Loucy (cell line): Measurements from ENCODE around the gene PCGF1.

Experiments
- H2AFZ ChIP-seq: fragments of 200-600 bp; sonication (generic); 2 replicates; pipeline ENCODE4 v1.6.0; 2016; ENCODE audit warnings: antibody characterized with exemption, mild to moderate bottlenecking, low read length, moderate library complexity
- H3F3A ChIP-seq: fragments of 200-600 bp; 2 replicates; pipeline ENCODE4 v1.6.0; 2016; ENCODE audit warnings: antibody characterized with exemption, low read depth, mild to moderate bottlenecking
- H3K27me3 ChIP-seq: fragments of 200-600 bp; sonication (generic); 2 replicates; pipeline ENCODE4 v1.6.1; 2014; ENCODE audit warnings: low read length, mild to moderate bottlenecking; ENCODE audit not compliant: insufficient read depth, poor library complexity, severe bottlenecking
- H3K36me3 ChIP-seq: fragments of 200-600 bp; sonication (generic); 2 replicates; pipeline ENCODE4 v1.6.1; 2016; ENCODE audit warnings: low read length; ENCODE audit not compliant: insufficient read depth
- H3K4me1 ChIP-seq: fragments of 200-600 bp; sonication (generic); 2 replicates; pipeline ENCODE4 v1.5.1; 2014; ENCODE audit warnings: low read length, mild to moderate bottlenecking; ENCODE audit not compliant: insufficient read depth, poor library complexity, severe bottlenecking
- H3K4me2 ChIP-seq: fragments of 200-600 bp; sonication (generic); 2 replicates; pipeline ENCODE4 v1.6.0; 2014; ENCODE audit warnings: antibody characterized with exemption, low read length, low read depth, mild to moderate bottlenecking; ENCODE audit not compliant: poor library complexity, severe bottlenecking
- H3K4me3 ChIP-seq: fragments of 200-600 bp; sonication (generic); 2 replicates; pipeline ENCODE4 v1.5.1; 2014; ENCODE audit warnings: low read length, mild to moderate bottlenecking, mixed read lengths; ENCODE audit not compliant: poor library complexity, severe bottlenecking
- H3K79me2 ChIP-seq: fragments of 200-600 bp; sonication (generic); 2 replicates; pipeline ENCODE4 v1.6.1; 2014; ENCODE audit warnings: low read length; ENCODE audit not compliant: insufficient read depth
- H3K9ac ChIP-seq: fragments of 200-600 bp; sonication (generic); 2 replicates; pipeline ENCODE4 v1.6.0; 2014; ENCODE audit warnings: mild to moderate bottlenecking, low read depth, low read length, moderate library complexity; ENCODE audit not compliant: poor library complexity, severe bottlenecking
- H3K9me2 ChIP-seq: fragments of 200-600 bp; sonication (generic); replicated peaks from 2 replicates; pipeline ENCODE4 v1.6.1; 2016; ENCODE audit warnings: low read depth, low read length, mixed read lengths
- H3K9me3 ChIP-seq: fragments of 200-600 bp; sonication (generic); 2 replicates; pipeline ENCODE4 v1.6.1; 2014; ENCODE audit warnings: mild to moderate bottlenecking, antibody characterized with exemption, low read length, low read depth; ENCODE audit not compliant: insufficient read depth
- H4K20me1 ChIP-seq: fragments of 200-600 bp; sonication (generic); 2 replicates; pipeline ENCODE4 v1.6.0; 2014; ENCODE audit warnings: antibody characterized with exemption, low read length, mild to moderate bottlenecking; ENCODE audit not compliant: insufficient read depth, poor library complexity, severe bottlenecking
- EZH2phosphoT487 ChIP-seq: fragments of 200-600 bp; IDR thresholded peaks from 2 replicates; pipeline ENCODE4 v1.6.1; 2018; ENCODE audit warnings: antibody characterized with exemption, mild to moderate bottlenecking, moderate library complexity, borderline replicate concordance
- TF ChIP-seq, protein P1 (sequence below): fragments of 200-600 bp; sonication (generic); conservative IDR thresholded peaks from 2 replicates; pipeline ENCODE4 v1.5.1; 2014; ENCODE audit warnings: mild to moderate bottlenecking, antibody characterized with exemption, low read length

Gene PCGF1

DNA sequence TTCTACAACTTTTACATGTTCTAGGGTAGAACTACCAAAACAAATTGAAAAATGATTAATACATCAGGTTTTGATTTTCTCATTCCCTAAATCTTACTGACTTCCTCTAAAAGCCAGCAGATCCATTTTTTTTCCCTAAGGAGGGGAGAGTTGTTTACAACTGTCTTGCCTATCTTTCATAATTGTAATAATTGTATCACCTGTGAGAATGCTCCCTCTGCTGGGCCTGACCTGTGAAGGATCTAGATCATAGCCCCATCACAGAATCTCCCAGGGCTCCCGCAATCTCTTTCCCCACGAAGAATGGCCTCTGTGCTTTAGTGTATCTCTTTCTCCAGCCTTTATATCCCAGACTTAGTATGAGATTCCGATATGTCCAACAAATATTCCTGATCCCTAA is 37.1 kb upstream of the PCGF1 start:
- H3K27me3 ChIP-seq: no peaks in the 10 kb centered on the region
- H3K9me3 ChIP-seq: no peaks in the 10 kb centered on the region
- H3K36me3 ChIP-seq: no peaks in the 10 kb centered on the region
- no peak overlapping the region for H3K4me2 ChIP-seq
- TF ChIP-seq, protein P1, sequence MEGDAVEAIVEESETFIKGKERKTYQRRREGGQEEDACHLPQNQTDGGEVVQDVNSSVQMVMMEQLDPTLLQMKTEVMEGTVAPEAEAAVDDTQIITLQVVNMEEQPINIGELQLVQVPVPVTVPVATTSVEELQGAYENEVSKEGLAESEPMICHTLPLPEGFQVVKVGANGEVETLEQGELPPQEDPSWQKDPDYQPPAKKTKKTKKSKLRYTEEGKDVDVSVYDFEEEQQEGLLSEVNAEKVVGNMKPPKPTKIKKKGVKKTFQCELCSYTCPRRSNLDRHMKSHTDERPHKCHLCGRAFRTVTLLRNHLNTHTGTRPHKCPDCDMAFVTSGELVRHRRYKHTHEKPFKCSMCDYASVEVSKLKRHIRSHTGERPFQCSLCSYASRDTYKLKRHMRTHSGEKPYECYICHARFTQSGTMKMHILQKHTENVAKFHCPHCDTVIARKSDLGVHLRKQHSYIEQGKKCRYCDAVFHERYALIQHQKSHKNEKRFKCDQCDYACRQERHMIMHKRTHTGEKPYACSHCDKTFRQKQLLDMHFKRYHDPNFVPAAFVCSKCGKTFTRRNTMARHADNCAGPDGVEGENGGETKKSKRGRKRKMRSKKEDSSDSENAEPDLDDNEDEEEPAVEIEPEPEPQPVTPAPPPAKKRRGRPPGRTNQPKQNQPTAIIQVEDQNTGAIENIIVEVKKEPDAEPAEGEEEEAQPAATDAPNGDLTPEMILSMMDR: peak; percentile 52
- no peak for TF ChIP-seq EZH2phosphoT487
- no peaks in the 10 kb centered on the region for H4K20me1 ChIP-seq
- H3K4me1 ChIP-seq: no peaks in the 10 kb centered on the region
- H3F3A ChIP-seq: no peaks in the 10 kb centered on the region
- no peak overlapping the region for H3K9ac ChIP-seq
- no peak overlapping the region for H3K4me3 ChIP-seq
- no peaks in the 10 kb centered on the region for H3K9me2 ChIP-seq
- H2AFZ ChIP-seq: no peak overlapping the region
- H3K79me2 ChIP-seq: no peaks in the 10 kb centered on the region

GRCh38 chr2:74542978-74543377 is 35.5 kb upstream of the PCGF1 start:
- no peaks in the 10 kb centered on the region for H4K20me1 ChIP-seq
- no peaks in the 10 kb centered on the region for H3K36me3 ChIP-seq
- no peaks in the 10 kb centered on the region for H3K4me1 ChIP-seq
- H3K4me3 ChIP-seq: no peak overlapping the region
- H3K79me2 ChIP-seq: no peaks in the 10 kb centered on the region
- H3K9ac ChIP-seq: no peak overlapping the region
- H3F3A ChIP-seq: no peaks in the 10 kb centered on the region
- H2AFZ ChIP-seq: no peak overlapping the region
- H3K27me3 ChIP-seq: no peaks in the 10 kb centered on the region
- no peaks in the 10 kb centered on the region for H3K9me3 ChIP-seq
- no peak for TF ChIP-seq EZH2phosphoT487
- TF ChIP-seq, protein P1: no peak
- H3K9me2 ChIP-seq: no peaks in the 10 kb centered on the region
- H3K4me2 ChIP-seq: no peak overlapping the region

DNA sequence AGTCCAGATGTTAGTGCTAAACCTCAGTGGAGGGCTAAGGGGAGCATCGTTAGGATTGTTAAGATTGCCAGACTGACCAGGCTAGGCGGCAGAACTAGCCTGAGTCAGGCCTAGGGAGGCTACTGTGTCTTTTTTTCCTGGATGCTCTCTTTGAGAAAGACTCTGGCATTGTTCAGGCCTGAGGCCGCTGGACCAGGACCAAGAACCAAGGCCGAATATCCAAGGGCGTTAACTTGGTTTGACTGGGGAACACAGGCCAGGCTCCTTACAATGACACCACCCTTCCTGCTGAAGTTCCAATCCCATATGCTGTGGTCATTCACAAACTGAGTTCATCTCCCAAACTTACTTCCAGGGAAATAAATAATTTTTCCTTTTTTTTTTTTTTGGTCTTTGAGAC is 32.8 kb upstream of the PCGF1 start:
- Histone ChIP-seq H4K20me1 (no peaks in the 10 kb centered on the region), H2AFZ (no peak overlapping the region), H3K9me3 (no peaks in the 10 kb centered on the region), H3K4me1 (no peaks in the 10 kb centered on the region), H3K36me3 (no peaks in the 10 kb centered on the region), H3K27me3 (no peaks in the 10 kb centered on the region), H3F3A (no peaks in the 10 kb centered on the region), H3K4me2 (no peak overlapping the region), H3K4me3 (no peak overlapping the region), H3K9me2 (no peaks in the 10 kb centered on the region), H3K9ac (no peak overlapping the region), H3K79me2 (no peaks in the 10 kb centered on the region)
- TF ChIP-seq EZH2phosphoT487: no peak
- TF ChIP-seq, protein P1: no peak
